B cell (primary cell): ENCODE data around the gene IGF1R. TPM values are rescaled to one million over a fixed set of nuclear protein-coding genes. Genes with fewer than 3 reads are reported as not detected.

Source experiments
- ATAC-seq: fragments of 200-7000 bp; cut with Tn5 transposase; one replicate; pipeline ENCODE4 v1.10.0; 2021; ENCODE audit warnings: low read depth, mild to moderate bottlenecking, moderate number of reproducible peaks, moderate library complexity
- CTCF ChIA-PET: fragments of 350-600 bp; sonication (Branson Sonifier 250); formaldehyde crosslinking; loops from one replicate; lab custom pipeline; 2021; ENCODE audit warnings: antibody characterized with exemption, inconsistent platforms; lab: Charles Lee
- POLR2A ChIA-PET: fragments of 350-600 bp; sonication (Branson Sonifier 250); formaldehyde crosslinking; loops from one replicate; lab custom pipeline; 2021; ENCODE audit warnings: antibody characterized with exemption; lab: Charles Lee
- DNase-seq: peaks from one replicate; pipeline ENCODE4 v3.0.0; 2013
- H2AFZ ChIP-seq: 2 replicates; pipeline ENCODE4 v1.6.1; 2012; ENCODE audit warnings: mild to moderate bottlenecking, low read depth, low read length; ENCODE audit not compliant: insufficient read depth, poor library complexity, severe bottlenecking
- H3K27ac ChIP-seq, 2 donors: 1 replicate in 1 of 2; 2 replicates in 1 of 2; pipeline ENCODE4 v1.5.1; 2012 to 2013; ENCODE audit warnings: low read length in 2 of 2, mild to moderate bottlenecking in 2 of 2, moderate library complexity in 1 of 2
- H3K27me3 ChIP-seq, 4 experiments: fragments of 200-600 bp in 1 of 4; sonication (generic) in 1 of 4; replicated peaks in 1 of 4; 1 replicate in 2 of 4; 2 replicates in 2 of 4; pipeline versions ENCODE4 v1.6.1 to v1.7.0; 2013 to 2016; ENCODE audit warnings: low read length in 3 of 4, mild to moderate bottlenecking in 2 of 4, mixed read lengths in 1 of 4, moderate library complexity in 1 of 4; ENCODE audit not compliant: insufficient read depth in 4 of 4, control insufficient read depth in 3 of 4; ENCODE audit errors: control extremely low read depth in 1 of 4
- H3K36me3 ChIP-seq, 2 experiments: replicated peaks in 1 of 2; 1 replicate in 1 of 2; 2 replicates in 1 of 2; pipeline versions ENCODE4 v1.6.1 to v1.7.1; 2013; ENCODE audit warnings: low read length in 1 of 2; ENCODE audit not compliant: insufficient read depth in 2 of 2, control insufficient read depth in 1 of 2; ENCODE audit errors: control extremely low read depth in 1 of 2, extremely low read depth in 1 of 2
- H3K4me1 ChIP-seq, 2 donors: fragments of 200-600 bp in 1 of 2; sonication (generic) in 1 of 2; 1 replicate in 1 of 2; 2 replicates in 1 of 2; pipeline versions ENCODE4 v1.5.1 to v1.6.1; 2013 to 2017; ENCODE audit warnings: low read length in 2 of 2; ENCODE audit not compliant: control insufficient read depth in 2 of 2, insufficient read depth in 2 of 2
- H3K4me2 ChIP-seq: replicated peaks from 2 replicates; pipeline ENCODE3; 2012; ENCODE audit warnings: mild to moderate bottlenecking, low read depth, low read length; ENCODE audit not compliant: poor library complexity, severe bottlenecking
- H3K4me3 ChIP-seq, 5 experiments: fragments of 200-600 bp in 1 of 5; sonication (generic) in 1 of 5; 1 replicate in 3 of 5; 2 replicates in 2 of 5; pipeline versions ENCODE4 v1.5.1 to v1.7.0; 2011 to 2016; ENCODE audit warnings: low read length in 4 of 5, mild to moderate bottlenecking in 4 of 5, low read depth in 2 of 5, control low read depth in 1 of 5, moderate library complexity in 1 of 5; ENCODE audit not compliant: insufficient read depth in 1 of 5; ENCODE audit errors: control extremely low read depth in 1 of 5, extremely low read depth in 1 of 5
- H3K79me2 ChIP-seq: fragments of 200-600 bp; sonication (generic); one replicate; pipeline ENCODE4 v1.6.0; 2016; ENCODE audit warnings: low read length; ENCODE audit not compliant: control insufficient read depth, insufficient read depth
- H3K9ac ChIP-seq: fragments of 200-600 bp; sonication (generic); 2 replicates; pipeline ENCODE4 v1.6.1; 2017; ENCODE audit warnings: mild to moderate bottlenecking, low read length, moderate library complexity
- H3K9me3 ChIP-seq, 3 donors: one replicate each; pipeline versions ENCODE4 v1.6.1 to v1.7.1; 2013; ENCODE audit warnings: low read length in 2 of 3; ENCODE audit not compliant: control insufficient read depth in 2 of 3, insufficient read depth in 1 of 3; ENCODE audit errors: control extremely low read depth in 1 of 3
- H4K20me1 ChIP-seq: 2 replicates; pipeline ENCODE4 v1.6.0; 2012; ENCODE audit warnings: mild to moderate bottlenecking, low read length; ENCODE audit not compliant: insufficient read depth, control insufficient read depth, poor library complexity, severe bottlenecking
- H3K27ac Mint-ChIP-seq: one replicate; pipeline ENCODE4 v1.8.0; 2021; ENCODE audit warnings: mixed read lengths
- H3K27me3 Mint-ChIP-seq: one replicate; pipeline ENCODE4 v1.8.0; 2021; ENCODE audit warnings: mixed read lengths
- H3K4me1 Mint-ChIP-seq: one replicate; pipeline ENCODE4 v1.8.0; 2021; ENCODE audit warnings: mixed read lengths
- H3K4me3 Mint-ChIP-seq: one replicate; pipeline ENCODE4 v1.8.0; 2021; ENCODE audit warnings: mixed read lengths
- H3K9me3 Mint-ChIP-seq: one replicate; pipeline ENCODE4 v1.8.0; 2022; ENCODE audit warnings: mixed read lengths; ENCODE audit not compliant: insufficient read depth
- CTCF ChIP-seq: fragments of 200-600 bp; IDR thresholded peaks from one replicate; pipeline ENCODE4 v1.8.0; 2022; ENCODE audit warnings: antibody characterized with exemption, mild to moderate bottlenecking
- EZH2 ChIP-seq: IDR thresholded peaks from 2 replicates; pipeline ENCODE4 v1.6.1; 2012; ENCODE audit warnings: borderline replicate concordance, low read depth, mild to moderate bottlenecking, moderate library complexity, low read length; ENCODE audit not compliant: insufficient read depth, poor library complexity, severe bottlenecking
- WGBS: methylation state at CpG from one replicate; pipeline ENCODE4 v1.1.5; 2013; ENCODE audit warnings: missing lambda C conversion rate; ENCODE audit not compliant: insufficient coverage; 5-methylcytosine and 5-hydroxymethylcytosine counted together
- intact Hi-C: fragments of 100-400 bp; cut with micrococcal nuclease; formaldehyde crosslinking; loops from one replicate; pipeline ENCODE4 v1.10.0; 2022
- polyA plus RNA-seq: library from polyadenylated mRNA; depleted of rRNA; stranded (reverse); fragments of >200 nt; gene quantifications from 2 replicates; pipeline ENCODE4 v1.2.3, GENCODE V29; 2012
- total RNA-seq, 2 donors: library from RNA; stranded (reverse); fragments of 120-200 nt in 1 of 2; gene quantifications; 1 replicate in 1 of 2; 2 replicates in 1 of 2; pipeline versions ENCODE4 v1.2.3 to v1.2.4, GENCODE V29; 2013 to 2022

IGF1R gene
- total and polyA plus RNA-seq, 2 donors (not counting 1 experiment from before 2014, with no cell fraction given), result 5.4 to 23.1 TPM

- TF ChIP-seq EZH2, result no peak
- no peak for TF ChIP-seq CTCF
- H3K4me1 Mint-ChIP-seq, result peaks cover 15% of the 10 kb centered on the region
- 56% methylated on average over 6 of the region's 11 CpGs for WGBS
Measured at GRCh38 chr15:98866511-98866910, 218.2 kb downstream of the IGF1R start.

GRCh38 chr15:98868564-98868963 is 220.2 kb downstream of the IGF1R start:
- H3K4me3 ChIP-seq, result no peak overlapping the region
- no peaks in the 10 kb centered on the region for H3K79me2 ChIP-seq
- peaks cover 19% of the 10 kb centered on the region for H3K27me3 Mint-ChIP-seq
- CTCF ChIA-PET, result no interaction called here
- ATAC-seq (no peak), DNase-seq (no peak)
- H3K9me3 Mint-ChIP-seq, result no peaks in the 10 kb centered on the region
- no peak overlapping the region for H3K4me2 ChIP-seq
- peaks cover 9 to 14% of the 10 kb centered on the region in 2 donors for H3K4me1 ChIP-seq
- no peak overlapping the region for H2AFZ ChIP-seq
- TF ChIP-seq CTCF (no peak), EZH2 (no peak)
- H3K9ac ChIP-seq, result no peak overlapping the region
- H3K4me3 Mint-ChIP-seq, result no peak overlapping the region
- WGBS, result 93% methylated on average over 5 of the region's 6 CpGs
- H3K27ac Mint-ChIP-seq, result no peak overlapping the region
- no peaks in the 10 kb centered on the region for H3K36me3 ChIP-seq
- peaks cover 0 to 8% (median 0%) of the 10 kb centered on the region in 3 donors for H3K9me3 ChIP-seq
- H3K27ac ChIP-seq, result no peak overlapping the region
- POLR2A ChIA-PET, result no interaction called here
- no peaks in the 10 kb centered on the region for H4K20me1 ChIP-seq
- peaks cover 17% of the 10 kb centered on the region for H3K4me1 Mint-ChIP-seq
- intact Hi-C loops, result no loop called here
- H3K27me3 ChIP-seq, result no peaks in the 10 kb centered on the region

More at GRCh38 chr15:98866511-98866910, 218.2 kb downstream of the IGF1R start:
- Histone ChIP-seq H3K27me3 (no peaks in the 10 kb centered on the region), H2AFZ (peak overlapping the region; percentile 74), H3K79me2 (no peaks in the 10 kb centered on the region), H3K27ac (peak overlapping the region; percentile 68 to 75), H4K20me1 (no peaks in the 10 kb centered on the region), H3K36me3 (no peaks in the 10 kb centered on the region), H3K4me2 (peak overlapping the region; percentile 74), H3K4me1 (peaks cover 8 to 14% of the 10 kb centered on the region in 2 donors), H3K4me3 (peak overlapping the region; percentile 50 to 63 (median 57)), H3K9me3 (peaks cover 0 to 8% (median 0%) of the 10 kb centered on the region in 3 donors), H3K9ac (peak overlapping the region; percentile 55)
- intact Hi-C loops, result loop anchor here (1.0 kb wide), 1 partner anchor 218 kb away; the partner anchor contains the start of gene IGF1R
- peaks cover 10% of the 10 kb centered on the region for H3K27me3 Mint-ChIP-seq
- H3K4me3 Mint-ChIP-seq, result peak overlapping the region; percentile 86
- ChIA-PET CTCF (interaction anchor here (0.7 to 1.3 kb wide), 2 partner anchors 15 to 88 kb away, joined by 3 read pairs; no protein-coding TSS in a partner anchor), POLR2A (no interaction called here)
- H3K9me3 Mint-ChIP-seq, result no peaks in the 10 kb centered on the region
- DNase-seq (peak; percentile 22), ATAC-seq (no peak)
- H3K27ac Mint-ChIP-seq, result peak overlapping the region; percentile 93
